Activated CD4-positive, alpha-beta T cell treated with anti-CD3 and anti-CD28 coated beads, Interleukin-2, amount 10 ng/mL, durations not matched to agents 24 days and 14 days (primary cell): ENCODE results near the gene PLEKHG2. TPM values are rescaled to one million over a fixed set of nuclear protein-coding genes. Genes with fewer than 3 reads are reported as not detected.
A peak's percentile ranks its signal among the peaks of the same experiment; 100 is the strongest.

Source experiments
- DNase-seq: peaks from one replicate; pipeline ENCODE4 v3.0.0; 2022
- H3K27ac Mint-ChIP-seq: one replicate; pipeline ENCODE4 v1.8.0; 2022; ENCODE audit warnings: mild to moderate bottlenecking, mixed read lengths
- H3K27me3 Mint-ChIP-seq: one replicate; pipeline ENCODE4 v1.8.0; 2022; ENCODE audit warnings: mixed read lengths
- H3K36me3 Mint-ChIP-seq: one replicate; pipeline ENCODE4 v1.8.0; 2022; ENCODE audit warnings: low read depth, mild to moderate bottlenecking, mixed read lengths
- H3K4me1 Mint-ChIP-seq: one replicate; pipeline ENCODE4 v1.8.0; 2021; ENCODE audit warnings: mixed read lengths
- H3K4me3 Mint-ChIP-seq: one replicate; pipeline ENCODE4 v1.8.0; 2022; ENCODE audit warnings: mild to moderate bottlenecking, moderate library complexity, mixed read lengths
- H3K9me3 Mint-ChIP-seq: one replicate; pipeline ENCODE4 v1.8.0; 2021; ENCODE audit warnings: mixed read lengths
- intact Hi-C: fragments of 100-400 bp; cut with micrococcal nuclease; formaldehyde crosslinking; loops from one replicate; pipeline ENCODE4 v1.15.1; 2023
- total RNA-seq: library from RNA; stranded (reverse); gene quantifications from 2 replicates; pipeline ENCODE4 v1.2.3, GENCODE V29; 2022

PLEKHG2 gene
- total RNA-seq, 1 donor from 2014 or later = 42.0 TPM

DNA sequence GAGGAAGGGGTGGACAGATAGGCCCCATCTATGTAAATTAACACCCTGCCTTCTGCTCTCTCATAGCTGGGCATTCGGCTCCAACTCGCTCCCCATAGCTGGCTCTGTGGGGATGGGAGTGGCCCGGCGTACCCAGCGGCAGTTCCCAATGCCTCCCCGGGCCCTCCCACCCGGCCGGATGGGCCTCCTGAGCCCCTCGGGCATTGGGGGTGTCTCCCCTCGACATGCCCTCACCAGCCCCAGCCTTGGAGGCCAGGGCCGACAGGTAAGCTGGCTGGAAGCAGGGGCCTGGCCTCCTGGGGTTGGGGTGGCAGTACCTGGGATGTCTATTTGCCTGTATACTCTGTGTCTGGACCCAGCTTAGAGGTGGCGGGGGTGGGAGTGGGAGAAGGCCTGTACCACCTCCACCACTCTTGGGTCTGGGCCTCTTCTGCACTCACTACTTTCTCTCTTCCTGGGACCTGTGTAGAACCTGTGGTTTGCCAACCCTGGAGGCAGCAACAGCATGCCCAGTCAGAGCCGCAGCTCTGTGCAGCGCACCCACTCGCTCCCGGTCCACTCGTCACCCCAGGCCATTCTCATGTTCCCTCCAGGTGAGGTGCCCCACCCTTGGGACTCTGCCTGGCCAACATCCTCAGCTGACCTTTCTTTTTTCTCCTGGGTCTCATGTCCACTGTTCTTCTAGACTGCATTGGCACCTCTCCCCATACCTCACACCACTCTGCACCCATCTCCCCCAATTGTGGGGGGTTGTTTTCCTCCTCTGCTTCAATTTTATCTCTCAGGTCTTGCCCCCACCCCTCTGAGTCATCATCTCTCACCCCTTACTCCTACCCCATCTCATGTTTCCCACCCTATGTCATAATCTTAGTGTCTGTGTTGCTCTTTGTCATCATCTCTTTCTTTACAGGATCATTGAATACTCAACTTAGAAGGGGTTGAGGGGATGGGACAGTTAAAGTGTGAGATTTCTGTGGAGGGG lies 31.7 kb upstream of the PLEKHG2 start:
- intact Hi-C loops = no loop called here
- Mint-ChIP-seq H3K27me3 (no peaks in the 10 kb centered on the region), H3K9me3 (no peaks in the 10 kb centered on the region), H3K4me1 (peaks cover 5% of the 10 kb centered on the region), H3K27ac (no peak overlapping the region), H3K4me3 (no peak overlapping the region), H3K36me3 (peaks cover 53% of the 10 kb centered on the region)
- no peak for DNase-seq

- Mint-ChIP-seq H3K27ac (no peak overlapping the region), H3K9me3 (no peaks in the 10 kb centered on the region), H3K36me3 (peaks cover 54% of the 10 kb centered on the region), H3K4me3 (no peak overlapping the region), H3K4me1 (peaks cover 5% of the 10 kb centered on the region), H3K27me3 (no peaks in the 10 kb centered on the region)
- intact Hi-C loops = no loop called here
- DNase-seq = no peak
Measured at GRCh38 chr19:39381910-39382611, 30.4 kb upstream of the PLEKHG2 start.

GRCh38 chr19:39382991-39383828 lies 29.3 kb upstream of the PLEKHG2 start:
- H3K27ac Mint-ChIP-seq = peak overlapping the region; percentile 64

DNA sequence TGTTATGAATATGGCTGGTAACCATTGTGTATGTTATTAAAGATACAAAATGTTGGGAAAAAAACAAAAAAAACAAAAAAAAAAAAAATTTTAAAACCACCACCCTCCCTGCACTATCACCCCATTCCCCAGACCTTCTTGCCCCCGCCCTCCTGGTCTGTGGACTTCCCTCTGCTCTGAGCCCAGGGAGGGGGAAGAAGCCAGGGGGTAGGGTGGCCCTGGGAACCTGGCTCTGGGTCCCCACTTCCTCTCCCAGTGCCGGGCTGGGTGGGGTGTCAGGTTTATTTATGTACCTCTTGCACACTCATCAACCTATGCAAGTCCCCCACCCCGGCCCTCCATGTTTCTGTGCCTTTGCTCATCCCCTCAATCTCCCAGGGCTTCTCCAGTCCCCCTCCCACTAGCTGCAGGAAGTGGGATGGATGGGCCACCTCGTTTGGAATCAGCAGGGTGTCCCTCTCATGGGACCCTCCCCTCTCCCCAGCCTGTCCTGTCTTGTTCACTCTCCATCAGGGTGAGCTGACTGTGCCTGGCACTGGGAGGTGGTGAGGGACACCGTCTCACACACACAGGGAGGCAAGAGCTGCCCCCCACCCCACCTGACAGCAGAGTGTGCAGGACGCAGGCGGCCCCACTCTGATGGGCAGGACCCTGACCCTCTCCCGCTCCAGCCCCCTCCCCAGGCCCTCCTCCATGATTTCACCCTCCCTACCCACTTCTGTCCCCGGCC lies 27.5 kb upstream of the PLEKHG2 start:
- Mint-ChIP-seq H3K27ac (no peak overlapping the region), H3K9me3 (no peaks in the 10 kb centered on the region)

More at GRCh38 chr19:39382991-39383828, 29.3 kb upstream of the PLEKHG2 start:
- Mint-ChIP-seq H3K36me3 (peaks cover 48% of the 10 kb centered on the region), H3K9me3 (no peaks in the 10 kb centered on the region), H3K27me3 (no peaks in the 10 kb centered on the region), H3K4me3 (no peak overlapping the region), H3K4me1 (peaks cover 5% of the 10 kb centered on the region)
- intact Hi-C loops = no loop called here
- DNase-seq = no peak

DNA sequence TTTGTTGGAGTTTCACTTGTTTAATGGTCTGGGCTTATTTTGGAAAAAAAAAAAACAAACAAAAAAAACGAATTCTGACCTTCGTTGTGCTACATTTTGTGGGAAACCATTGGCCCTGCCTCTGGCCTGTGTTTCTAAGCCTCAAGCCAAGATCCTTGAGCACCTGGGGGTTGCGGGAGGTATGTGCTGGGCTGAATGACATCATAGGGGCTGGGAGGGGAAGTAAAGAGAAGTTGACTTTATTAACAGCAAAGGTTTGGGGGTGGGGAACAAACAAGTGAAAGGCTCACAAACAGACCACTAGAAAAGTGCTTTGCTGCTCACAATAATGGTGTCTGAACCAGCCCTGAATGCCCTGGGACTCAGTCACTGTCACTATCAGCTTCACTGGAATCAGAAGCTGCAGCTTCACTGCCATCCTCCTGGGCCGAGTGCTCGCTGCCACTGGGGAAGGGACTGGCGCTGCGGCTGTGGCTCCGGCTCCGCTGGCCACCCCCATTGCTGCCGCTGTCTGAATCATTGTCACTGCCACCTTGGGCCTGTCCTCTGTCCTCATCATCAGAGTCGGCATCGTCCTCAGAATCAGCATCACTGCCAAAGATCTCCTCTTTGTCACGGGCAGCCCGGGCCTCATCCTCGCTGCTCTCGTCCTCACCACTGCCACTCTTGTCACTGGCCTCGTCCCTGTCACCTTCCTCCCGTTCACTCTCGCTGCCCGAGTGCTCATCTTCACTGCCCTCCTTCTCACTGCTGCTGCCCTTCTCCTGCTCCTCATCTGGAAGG lies 26.6 kb upstream of the PLEKHG2 start:
- Mint-ChIP-seq H3K27ac (no peak overlapping the region), H3K4me1 (peaks cover 18% of the 10 kb centered on the region), H3K4me3 (no peak overlapping the region), H3K9me3 (no peaks in the 10 kb centered on the region), H3K27me3 (no peaks in the 10 kb centered on the region), H3K36me3 (peaks cover 50% of the 10 kb centered on the region)
- intact Hi-C loops = no loop called here
- no peak for DNase-seq

More for the DNA sequence above, 27.5 kb upstream of the PLEKHG2 start:
- intact Hi-C loops = no loop called here
- no peak for DNase-seq
- peaks cover 13% of the 10 kb centered on the region for H3K4me1 Mint-ChIP-seq
- H3K27me3 Mint-ChIP-seq = no peaks in the 10 kb centered on the region
- H3K36me3 Mint-ChIP-seq = peaks cover 52% of the 10 kb centered on the region
- no peak overlapping the region for H3K4me3 Mint-ChIP-seq

DNA sequence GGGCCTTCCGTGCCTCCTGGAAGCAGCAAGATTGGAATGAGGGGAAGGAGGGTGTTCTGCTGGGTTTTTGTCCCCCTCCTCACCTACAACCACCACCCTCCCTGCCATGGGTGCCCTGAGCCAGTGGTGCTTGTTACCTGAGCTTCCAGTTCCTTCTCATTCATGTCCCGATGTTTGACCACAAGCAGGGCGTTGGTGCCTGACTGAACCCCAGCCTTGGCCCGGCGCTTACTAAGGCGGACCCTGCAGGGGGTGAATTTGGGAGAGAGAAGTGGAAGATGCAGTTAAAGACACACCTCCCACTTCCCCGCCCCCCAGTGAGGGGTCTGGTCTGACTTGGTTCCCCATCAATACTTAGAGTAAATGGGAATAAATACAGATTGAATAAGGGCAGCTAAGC lies 25.9 kb upstream of the PLEKHG2 start:
- no peaks in the 10 kb centered on the region for H3K9me3 Mint-ChIP-seq
- H3K4me3 Mint-ChIP-seq = no peak overlapping the region
- DNase-seq = no peak
- H3K36me3 Mint-ChIP-seq = peaks cover 49% of the 10 kb centered on the region
- peaks cover 23% of the 10 kb centered on the region for H3K4me1 Mint-ChIP-seq
- H3K27ac Mint-ChIP-seq = no peak overlapping the region
- intact Hi-C loops = no loop called here
- H3K27me3 Mint-ChIP-seq = no peaks in the 10 kb centered on the region

DNA sequence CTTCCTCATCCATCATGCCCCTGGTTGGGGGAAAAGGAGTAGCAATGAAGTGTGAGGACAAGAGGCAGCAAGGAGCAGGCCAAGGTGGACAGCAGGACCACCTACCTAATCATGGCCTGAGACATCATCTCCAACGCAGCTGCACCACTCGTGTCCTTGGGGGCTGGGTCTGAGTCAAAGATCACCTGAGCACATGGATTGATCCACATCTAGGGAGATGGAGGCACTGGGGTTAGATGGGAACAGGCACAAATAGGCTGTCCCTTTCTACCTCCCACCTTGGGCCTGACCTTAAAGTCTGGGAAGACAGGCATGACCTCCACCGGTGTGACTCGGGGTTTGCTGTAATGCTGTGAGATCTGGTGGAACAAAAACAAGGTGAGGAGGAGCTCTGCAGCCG lies 23.8 kb upstream of the PLEKHG2 start:
- H3K27ac Mint-ChIP-seq = peak overlapping the region; percentile 36
- intact Hi-C loops = no loop called here
- H3K9me3 Mint-ChIP-seq = no peaks in the 10 kb centered on the region
- DNase-seq = no peak
- peak overlapping the region; percentile 53 for H3K4me3 Mint-ChIP-seq
- peaks cover 44% of the 10 kb centered on the region for H3K36me3 Mint-ChIP-seq
- H3K27me3 Mint-ChIP-seq = no peaks in the 10 kb centered on the region
- H3K4me1 Mint-ChIP-seq = peaks cover 25% of the 10 kb centered on the region

DNA sequence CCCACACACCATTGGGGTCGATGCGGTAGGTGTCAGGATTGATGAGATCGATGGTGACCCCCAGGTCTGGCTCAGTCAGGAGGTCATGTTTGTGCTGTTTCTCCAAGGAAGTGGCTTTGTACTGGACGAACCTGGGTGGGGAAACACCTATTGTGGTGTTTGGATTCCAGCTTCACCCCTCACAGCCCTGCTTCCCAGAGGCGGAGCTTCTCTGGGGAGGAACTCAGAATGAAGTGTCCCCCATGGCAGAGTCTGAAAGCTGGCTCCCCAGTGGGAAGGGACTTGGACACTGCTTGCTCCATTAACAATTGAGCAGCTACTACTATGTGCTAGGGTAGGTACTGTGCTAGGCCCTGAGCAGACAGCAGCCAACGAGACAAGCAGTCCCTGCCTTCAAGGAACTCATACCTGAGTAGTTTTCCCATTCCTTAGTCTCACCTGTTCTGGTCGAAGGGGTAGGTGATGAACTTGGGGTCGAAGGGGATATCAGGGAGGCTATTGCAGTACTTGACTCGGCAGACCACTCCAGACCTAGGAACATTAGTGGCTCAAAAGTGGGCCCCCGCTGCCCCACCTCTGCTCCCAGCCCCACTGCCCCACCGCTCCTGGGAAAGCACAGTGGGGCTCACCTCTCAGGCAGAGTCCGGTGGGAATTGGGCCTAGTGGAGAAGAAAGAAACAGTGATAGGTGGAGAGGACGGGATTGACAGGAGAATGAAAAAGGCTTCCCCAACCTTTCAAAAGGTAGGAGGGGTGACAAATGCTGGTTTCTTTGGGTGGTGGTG lies 22.6 kb upstream of the PLEKHG2 start:
- intact Hi-C loops = loop anchor here (2.0 kb wide), 2 partner anchors 39 to 41 kb away; no protein-coding TSS in a partner anchor
- Mint-ChIP-seq H3K27ac (peak overlapping the region; percentile 97), H3K9me3 (no peaks in the 10 kb centered on the region)

GRCh38 chr19:39390451-39390750 lies 22.1 kb upstream of the PLEKHG2 start:
- Mint-ChIP-seq H3K27me3 (no peaks in the 10 kb centered on the region), H3K4me1 (peaks cover 28% of the 10 kb centered on the region), H3K27ac (peak overlapping the region; percentile 97), H3K4me3 (peak overlapping the region; percentile 98), H3K36me3 (peaks cover 49% of the 10 kb centered on the region), H3K9me3 (no peaks in the 10 kb centered on the region)
- intact Hi-C loops = loop anchor here (2.0 kb wide), 2 partner anchors 40 kb away; no protein-coding TSS in a partner anchor
- DNase-seq = no peak

More for the DNA sequence above, 22.6 kb upstream of the PLEKHG2 start:
- DNase-seq = no peak
- Mint-ChIP-seq H3K27me3 (no peaks in the 10 kb centered on the region), H3K4me1 (peaks cover 27% of the 10 kb centered on the region), H3K36me3 (peaks cover 47% of the 10 kb centered on the region), H3K4me3 (peak overlapping the region; percentile 98)

DNA sequence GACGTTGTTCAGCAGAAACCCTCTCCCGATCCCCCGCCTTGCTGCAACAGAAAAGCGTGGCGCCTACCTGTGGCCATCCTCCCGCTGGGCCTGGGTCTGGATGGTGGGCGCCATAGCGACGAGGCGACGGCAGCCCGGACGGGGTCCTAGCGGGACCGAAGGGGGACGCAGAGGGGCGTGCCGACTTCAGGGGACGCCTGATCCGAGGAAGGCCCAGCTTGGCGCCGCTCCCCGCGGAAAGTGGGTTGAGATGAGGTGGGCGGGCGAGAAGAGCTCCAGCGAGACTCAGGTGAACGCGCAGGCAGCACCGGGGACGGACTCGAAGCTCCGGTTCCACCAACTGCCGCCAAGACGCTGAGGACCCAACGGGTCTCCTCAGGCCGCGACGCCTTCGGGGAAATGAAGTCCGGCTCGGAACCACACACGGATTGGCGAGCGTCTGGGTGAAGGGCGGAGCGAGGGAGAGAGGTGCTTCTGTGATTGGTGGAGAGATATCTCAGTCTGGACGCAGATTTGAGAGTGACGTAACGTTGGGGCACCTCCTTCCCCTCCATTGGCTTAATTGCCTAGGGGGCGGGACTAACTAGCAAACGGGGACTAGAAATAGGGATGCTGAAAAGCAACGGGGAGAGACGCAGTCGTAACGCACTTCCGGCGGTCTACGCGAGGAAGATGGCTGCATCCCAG lies 21.6 kb upstream of the PLEKHG2 start, which contains the start of the genes MED29 and PAF1:
TSS of gene MED29 (plus strand) at position 628 of the 687 bp plus-strand sequence. CDS start at position 673, 45 bp downstream.
TSS of gene PAF1 (minus strand) at position 356 of the 687 bp plus-strand sequence. CDS start at position 114, 242 bp downstream.
- H3K36me3 Mint-ChIP-seq = peaks cover 47% of the 10 kb centered on the region

More for the DNA sequence above, 21.6 kb upstream of the PLEKHG2 start, which contains the start of the genes MED29 and PAF1:
- Mint-ChIP-seq H3K9me3 (no peaks in the 10 kb centered on the region), H3K27ac (peak within 1 kb of the TSS; percentile 97), H3K4me1 (peaks cover 28% of the 10 kb centered on the region), H3K4me3 (peak within 1 kb of the TSS; percentile 98), H3K27me3 (no peaks in the 10 kb centered on the region)
- DNase-seq = peak; percentile 99
- intact Hi-C loops = loop anchor here (1.0 to 2.0 kb wide), 7 partner anchors 21 to 461 kb away; partner anchors contain the start of genes MRPS12, PLEKHG2, SAMD4B and SARS2
